ENCODE results near the gene NUP93. TPM values are rescaled to one million over a fixed set of nuclear protein-coding genes. Genes with fewer than 3 reads are reported as not detected.

The NUP93 gene
- total RNA-seq, 1 donor from 2014 or later, result 60.2 TPM

DNA sequence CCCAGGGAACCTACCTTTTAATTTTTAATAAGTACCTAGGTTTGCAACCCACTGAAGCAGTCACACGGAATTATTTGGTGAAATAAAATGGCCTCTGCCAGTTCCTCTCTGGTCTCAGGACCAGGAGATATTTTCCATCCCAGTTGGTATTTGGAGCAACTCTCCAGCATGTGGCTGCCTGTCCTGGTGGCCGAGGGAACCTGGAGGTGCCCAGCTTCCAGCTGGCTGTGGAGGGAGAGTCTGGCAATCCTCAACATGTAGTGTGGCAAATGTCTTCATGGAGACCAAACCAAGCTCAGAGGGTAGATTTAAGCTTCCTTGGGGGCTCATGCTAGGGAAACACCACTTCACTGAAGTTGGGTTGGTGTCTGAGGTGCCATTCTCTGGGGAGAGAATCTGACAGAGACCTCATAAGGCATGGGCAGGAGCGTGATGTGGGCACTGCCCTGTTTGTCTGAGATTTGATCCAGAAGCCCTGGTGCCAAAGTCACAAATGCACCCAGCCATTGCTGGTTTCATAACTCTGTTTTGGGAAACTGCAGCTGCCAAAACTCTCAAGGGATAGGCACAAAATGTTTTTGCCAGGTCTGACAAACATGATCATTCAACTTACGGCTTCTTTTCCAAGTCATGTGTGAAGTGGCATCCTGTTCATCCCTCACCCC lies 44.9 kb upstream of the NUP93 start:
- no peaks in the 10 kb centered on the region for H3K27me3 ChIP-seq (ENCODE audit: control insufficient read depth, insufficient read depth, low read length)
- TF ChIP-seq, protein P1, sequence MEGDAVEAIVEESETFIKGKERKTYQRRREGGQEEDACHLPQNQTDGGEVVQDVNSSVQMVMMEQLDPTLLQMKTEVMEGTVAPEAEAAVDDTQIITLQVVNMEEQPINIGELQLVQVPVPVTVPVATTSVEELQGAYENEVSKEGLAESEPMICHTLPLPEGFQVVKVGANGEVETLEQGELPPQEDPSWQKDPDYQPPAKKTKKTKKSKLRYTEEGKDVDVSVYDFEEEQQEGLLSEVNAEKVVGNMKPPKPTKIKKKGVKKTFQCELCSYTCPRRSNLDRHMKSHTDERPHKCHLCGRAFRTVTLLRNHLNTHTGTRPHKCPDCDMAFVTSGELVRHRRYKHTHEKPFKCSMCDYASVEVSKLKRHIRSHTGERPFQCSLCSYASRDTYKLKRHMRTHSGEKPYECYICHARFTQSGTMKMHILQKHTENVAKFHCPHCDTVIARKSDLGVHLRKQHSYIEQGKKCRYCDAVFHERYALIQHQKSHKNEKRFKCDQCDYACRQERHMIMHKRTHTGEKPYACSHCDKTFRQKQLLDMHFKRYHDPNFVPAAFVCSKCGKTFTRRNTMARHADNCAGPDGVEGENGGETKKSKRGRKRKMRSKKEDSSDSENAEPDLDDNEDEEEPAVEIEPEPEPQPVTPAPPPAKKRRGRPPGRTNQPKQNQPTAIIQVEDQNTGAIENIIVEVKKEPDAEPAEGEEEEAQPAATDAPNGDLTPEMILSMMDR (IDR thresholded peaks at IDR 0.05; ENCODE audit: insufficient read depth, low read length, poor library complexity, severe bottlenecking), result no peak
- no peak overlapping the region for H3K4me3 ChIP-seq (ENCODE audit: low read depth, low read length)
- DNase-seq (ENCODE audit: low read depth), result no peak
- H3K36me3 ChIP-seq (ENCODE audit: control insufficient read depth, insufficient read depth, low read length), result no peaks in the 10 kb centered on the region

DNA sequence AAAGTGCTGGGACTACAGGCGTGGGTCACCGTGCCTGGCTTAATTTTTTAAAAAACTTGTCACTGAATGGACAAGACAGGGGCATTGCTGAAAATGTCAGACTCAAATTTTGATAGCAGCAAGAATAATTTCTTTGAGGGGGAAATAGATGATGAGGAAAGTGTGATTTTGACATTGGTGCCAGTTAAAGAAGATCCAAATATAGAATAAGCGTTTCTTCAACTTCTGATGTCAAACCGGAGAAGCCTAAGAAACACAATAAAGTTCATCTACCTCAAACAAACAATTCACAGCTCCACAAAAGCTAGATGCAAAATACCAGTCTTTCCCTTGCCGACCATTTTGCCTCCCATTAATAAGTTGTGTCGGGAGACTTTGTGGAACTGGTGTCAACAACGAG lies 43.2 kb upstream of the NUP93 start:
- DNase-seq (ENCODE audit: low read depth), result no peak
- no peak overlapping the region for H3K4me3 ChIP-seq (ENCODE audit: low read depth, low read length)
- TF ChIP-seq, protein P1 (IDR thresholded peaks at IDR 0.05; ENCODE audit: insufficient read depth, low read length, poor library complexity, severe bottlenecking), result no peak
- H3K27me3 ChIP-seq (ENCODE audit: control insufficient read depth, insufficient read depth, low read length), result no peaks in the 10 kb centered on the region
- no peaks in the 10 kb centered on the region for H3K36me3 ChIP-seq (ENCODE audit: control insufficient read depth, insufficient read depth, low read length)

DNA sequence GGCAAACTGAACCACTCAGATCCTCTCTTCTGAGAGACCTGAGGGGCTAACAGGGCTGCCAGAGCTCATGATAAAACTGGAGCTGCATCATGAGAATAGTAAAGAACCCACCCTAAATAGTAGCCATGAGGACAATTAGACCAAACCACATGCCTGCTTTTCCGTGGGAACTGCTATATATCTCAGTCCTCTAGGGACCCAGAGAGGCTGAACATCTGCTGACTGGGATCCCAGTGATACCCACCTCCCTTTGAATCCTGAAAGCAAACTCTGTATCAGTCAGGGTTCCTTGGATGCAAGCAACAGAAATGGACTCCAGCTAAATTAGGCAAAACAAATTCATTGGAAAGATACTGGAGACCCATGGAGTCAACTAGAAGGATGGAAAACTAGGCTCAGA lies 41.2 kb upstream of the NUP93 start:
- TF ChIP-seq, protein P1 (IDR thresholded peaks at IDR 0.05; ENCODE audit: insufficient read depth, low read length, poor library complexity, severe bottlenecking), result no peak
- H3K27me3 ChIP-seq (ENCODE audit: control insufficient read depth, insufficient read depth, low read length), result no peaks in the 10 kb centered on the region
- DNase-seq (ENCODE audit: low read depth), result no peak

DNA sequence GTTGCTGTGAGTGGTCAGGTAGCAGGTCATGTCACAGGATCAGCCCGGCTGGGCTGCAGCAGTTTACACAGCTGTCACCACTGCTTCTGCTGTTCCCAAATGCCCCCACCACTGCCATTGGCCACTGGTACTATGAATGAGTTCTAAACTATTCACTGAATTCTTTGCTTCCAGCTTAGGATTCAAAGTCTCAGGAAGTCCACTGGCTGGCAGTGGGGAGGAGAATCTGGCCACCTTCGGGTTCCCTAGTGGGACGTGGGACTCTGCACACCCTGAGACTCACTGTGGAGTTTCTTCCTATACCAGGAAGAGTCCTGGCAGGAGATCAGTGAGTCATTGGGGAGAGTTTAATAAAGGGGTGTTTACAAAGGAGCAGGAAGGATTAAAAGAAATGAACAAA lies 40.8 kb upstream of the NUP93 start:
- no peaks in the 10 kb centered on the region for H3K36me3 ChIP-seq (ENCODE audit: control insufficient read depth, insufficient read depth, low read length)
- H3K27me3 ChIP-seq (ENCODE audit: control insufficient read depth, insufficient read depth, low read length), result no peaks in the 10 kb centered on the region
- TF ChIP-seq, protein P1 (IDR thresholded peaks at IDR 0.05; ENCODE audit: insufficient read depth, low read length, poor library complexity, severe bottlenecking), result no peak
- H3K4me3 ChIP-seq (ENCODE audit: low read depth, low read length), result no peak overlapping the region
- DNase-seq (ENCODE audit: low read depth), result no peak

More for the DNA sequence above, 41.2 kb upstream of the NUP93 start:
- no peak overlapping the region for H3K4me3 ChIP-seq (ENCODE audit: low read depth, low read length)
- H3K36me3 ChIP-seq (ENCODE audit: control insufficient read depth, insufficient read depth, low read length), result no peaks in the 10 kb centered on the region

DNA sequence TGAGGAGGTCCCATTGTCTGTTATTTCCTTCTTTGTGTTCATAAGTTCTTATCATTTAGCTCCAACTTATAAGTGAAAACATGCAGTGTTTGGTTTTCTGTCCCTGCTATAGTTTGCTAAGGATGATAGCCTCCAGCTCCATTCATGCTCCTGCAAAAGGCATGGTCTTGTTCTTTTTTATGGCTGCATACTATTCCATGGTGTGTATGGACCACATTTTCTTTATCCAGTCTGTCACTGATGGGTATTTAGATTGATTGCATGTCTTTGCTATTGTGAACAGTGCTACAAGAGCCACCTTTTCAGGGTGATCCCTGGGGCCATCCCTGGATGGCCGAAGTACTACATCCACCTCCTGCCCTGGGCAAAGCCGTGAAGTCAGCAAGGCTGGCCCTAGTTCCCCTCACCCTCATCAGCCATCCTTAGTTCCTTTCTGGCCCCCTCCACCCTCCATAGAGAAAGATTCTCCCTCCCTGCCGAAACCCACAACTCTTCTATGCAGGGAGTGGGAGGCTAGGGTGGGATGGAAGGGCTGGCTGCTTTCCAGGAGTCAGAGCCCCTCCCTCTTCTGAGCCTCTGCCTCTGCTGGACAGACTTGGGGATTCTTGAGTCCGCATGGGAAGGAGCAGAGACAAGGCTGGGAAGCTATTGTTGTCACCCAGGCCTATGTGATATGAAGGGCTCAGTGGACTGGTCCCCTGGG lies 39.4 kb upstream of the NUP93 start:
- TF ChIP-seq, protein P1 (IDR thresholded peaks at IDR 0.05; ENCODE audit: insufficient read depth, low read length, poor library complexity, severe bottlenecking), result no peak
- DNase-seq (ENCODE audit: low read depth), result no peak
- Histone ChIP-seq H3K36me3 (ENCODE audit: control insufficient read depth, insufficient read depth, low read length) (no peaks in the 10 kb centered on the region), H3K27me3 (ENCODE audit: control insufficient read depth, insufficient read depth, low read length) (no peaks in the 10 kb centered on the region), H3K4me3 (ENCODE audit: low read depth, low read length) (no peak overlapping the region)

Data from kidney epithelial cell (primary cell).